ENCODE data around the gene KCNG3.

KCNG3 gene, protein sequence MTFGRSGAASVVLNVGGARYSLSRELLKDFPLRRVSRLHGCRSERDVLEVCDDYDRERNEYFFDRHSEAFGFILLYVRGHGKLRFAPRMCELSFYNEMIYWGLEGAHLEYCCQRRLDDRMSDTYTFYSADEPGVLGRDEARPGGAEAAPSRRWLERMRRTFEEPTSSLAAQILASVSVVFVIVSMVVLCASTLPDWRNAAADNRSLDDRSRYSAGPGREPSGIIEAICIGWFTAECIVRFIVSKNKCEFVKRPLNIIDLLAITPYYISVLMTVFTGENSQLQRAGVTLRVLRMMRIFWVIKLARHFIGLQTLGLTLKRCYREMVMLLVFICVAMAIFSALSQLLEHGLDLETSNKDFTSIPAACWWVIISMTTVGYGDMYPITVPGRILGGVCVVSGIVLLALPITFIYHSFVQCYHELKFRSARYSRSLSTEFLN

GRCh38 chr2:42493468-42494354 is at the start of gene KCNG3:
KCNG3 (minus strand) TSS chr2:42493982; CDS start chr2:42493501, 481 bp downstream.
- DNase-seq = peak; percentile 18

DNA sequence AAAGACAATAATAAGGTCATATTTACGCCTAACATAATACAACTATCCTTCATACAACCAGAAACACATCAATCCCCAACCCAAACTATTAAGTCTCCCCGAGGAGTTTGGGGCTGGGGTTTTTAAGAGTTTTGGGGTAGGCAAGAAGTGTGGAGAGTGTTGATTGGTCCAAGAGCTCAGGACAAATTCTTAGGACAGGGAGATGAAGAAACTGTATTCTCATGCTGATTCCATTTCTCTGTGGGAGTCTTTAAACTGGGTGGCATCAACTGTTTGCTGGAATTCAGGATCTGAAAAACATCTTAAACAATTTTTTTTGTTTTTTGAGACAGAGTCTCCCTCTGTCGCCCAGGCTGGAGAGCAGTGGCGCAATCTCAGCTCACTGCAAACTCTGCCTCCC is 49.1 kb upstream of the KCNG3 start:
- no peak for DNase-seq

DNA sequence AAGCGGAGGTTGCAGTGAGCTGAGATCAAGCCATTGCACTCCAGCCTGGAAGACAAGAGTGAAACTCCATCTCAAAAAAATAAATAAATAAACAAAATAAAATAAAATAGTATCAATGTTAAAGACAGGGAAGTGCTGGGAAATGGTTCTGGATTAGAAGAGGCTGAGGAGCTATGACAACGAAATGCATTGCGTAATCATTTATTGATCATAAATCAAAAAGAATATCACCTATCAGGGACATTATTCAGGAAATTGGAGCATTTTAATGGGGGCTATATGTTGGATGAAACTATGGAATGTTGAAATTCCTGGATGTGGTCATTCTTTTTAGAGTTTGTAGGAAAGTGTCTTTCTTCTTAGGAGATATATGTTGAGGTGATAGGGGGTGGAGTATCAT is 43.7 kb upstream of the KCNG3 start:
- DNase-seq = no peak

DNA sequence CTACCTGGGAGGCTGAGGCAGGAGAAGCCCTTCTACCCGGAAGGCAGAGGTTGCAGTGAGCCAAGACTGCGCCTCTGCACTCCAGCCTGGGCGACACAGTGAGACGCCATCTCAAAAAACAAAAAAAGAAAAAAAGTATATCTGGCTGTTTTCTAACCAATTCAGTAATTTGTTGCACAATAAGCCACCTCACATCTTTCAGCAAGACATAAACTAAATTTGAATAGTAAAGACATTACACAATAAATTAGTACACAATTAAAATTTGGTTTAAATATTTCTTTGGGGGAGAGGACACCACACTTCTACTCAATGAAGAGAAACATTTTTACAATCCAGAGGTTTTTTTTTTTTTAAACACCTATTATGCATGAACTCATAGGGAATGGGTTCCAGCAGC is 38.6 kb upstream of the KCNG3 start:
- no peak for DNase-seq

DNA sequence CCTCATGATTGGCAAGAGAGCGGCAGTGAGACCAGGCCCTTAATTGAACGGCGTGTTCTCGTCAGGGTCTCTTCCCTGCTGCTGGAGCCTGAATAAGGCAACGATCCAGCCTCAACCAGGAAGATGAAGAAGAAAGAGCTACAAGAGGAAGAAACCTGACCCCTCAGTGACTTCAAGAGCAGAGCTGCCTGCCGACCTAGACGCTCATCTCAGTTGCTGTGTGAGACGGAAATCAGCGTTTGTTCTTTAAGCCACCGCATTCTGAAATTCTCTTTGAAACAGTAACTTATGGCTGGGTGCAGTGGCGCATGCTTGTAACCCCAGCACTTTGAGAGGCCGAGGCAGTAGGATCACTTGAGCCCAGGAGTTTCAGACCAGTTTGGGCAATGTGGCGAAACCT is 29.6 kb upstream of the KCNG3 start:
- DNase-seq = no peak

GRCh38 chr2:42522035-42522434 is 28.3 kb upstream of the KCNG3 start:
- no peak for DNase-seq

DNA sequence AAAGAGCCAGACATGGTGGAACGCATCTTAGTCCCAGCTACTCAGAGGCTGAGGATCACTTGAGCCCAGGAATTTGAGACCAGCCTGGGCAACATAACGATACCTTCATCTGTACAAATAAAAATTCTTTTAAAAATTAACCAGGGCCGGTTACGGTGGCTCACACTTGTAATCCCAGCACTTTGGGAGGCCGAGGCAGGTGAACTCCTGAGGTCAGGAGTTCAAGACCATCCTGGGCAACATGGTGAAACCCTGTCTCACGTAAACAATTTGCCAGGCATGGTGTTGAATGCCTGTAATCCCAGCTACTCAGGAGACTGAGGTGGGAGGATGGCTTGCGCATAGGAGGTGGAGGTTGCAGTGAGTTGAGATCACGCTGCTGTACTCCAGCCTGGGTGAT is 25.8 kb upstream of the KCNG3 start:
- DNase-seq = no peak

DNA sequence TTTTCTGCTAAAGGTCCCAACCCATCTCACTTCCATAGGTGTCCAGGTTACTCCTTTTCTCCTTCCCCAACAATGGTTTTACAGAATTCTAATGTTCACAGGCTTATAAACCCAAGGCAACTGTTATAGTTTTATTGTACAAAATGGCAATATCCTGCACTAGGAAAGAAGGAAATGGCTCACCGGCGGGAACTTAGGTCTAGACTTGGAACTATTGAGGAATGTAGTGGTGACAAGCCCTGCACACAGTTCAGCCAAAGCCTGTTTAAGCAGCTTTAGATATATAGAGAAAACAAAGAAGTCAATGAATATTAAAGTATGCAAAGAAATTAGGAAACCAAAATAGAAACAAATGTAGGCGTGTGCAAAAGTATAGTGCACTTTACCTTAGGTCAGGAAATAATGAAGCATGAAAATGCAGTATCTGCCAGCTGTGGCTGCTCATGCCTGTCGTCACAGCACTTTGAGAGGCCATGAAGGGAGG is 22.7 kb upstream of the KCNG3 start:
- DNase-seq = no peak

- peak; percentile 12 for DNase-seq
Observed at GRCh38 chr2:42513252-42513918, 19.6 kb upstream of the KCNG3 start.

DNA sequence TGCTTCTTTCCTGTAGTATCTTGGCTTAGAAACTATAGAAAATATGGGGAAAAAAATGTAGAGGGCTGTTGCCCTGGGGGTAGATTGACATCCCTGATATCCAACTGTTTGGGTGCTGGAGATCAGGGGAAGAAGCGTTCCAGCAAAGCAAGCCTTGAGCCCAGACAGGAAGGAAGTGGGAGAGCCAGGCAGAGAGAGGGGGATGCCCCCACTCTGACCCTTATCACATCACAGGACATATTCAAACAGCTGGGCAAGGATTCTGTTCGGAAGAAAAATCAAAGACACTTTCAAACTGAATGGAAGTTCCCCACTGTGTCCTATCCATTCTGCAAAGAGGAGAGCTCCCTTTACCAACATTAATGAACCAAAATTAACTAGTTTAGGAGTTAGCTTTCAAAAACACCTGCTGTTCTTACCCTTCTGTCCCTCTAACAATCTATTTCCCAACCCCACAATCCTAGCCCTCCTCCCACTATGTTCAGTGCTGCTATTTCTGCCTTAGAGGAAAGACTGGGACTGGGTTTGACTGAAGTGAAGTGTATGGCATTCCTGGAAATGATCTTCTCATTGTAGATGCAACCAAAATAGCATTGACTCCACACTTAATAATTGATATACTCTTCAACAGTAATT is 16.9 kb upstream of the KCNG3 start:
- DNase-seq = no peak

GRCh38 chr2:42510191-42510590 is 16.4 kb upstream of the KCNG3 start:
- no peak for DNase-seq

DNA sequence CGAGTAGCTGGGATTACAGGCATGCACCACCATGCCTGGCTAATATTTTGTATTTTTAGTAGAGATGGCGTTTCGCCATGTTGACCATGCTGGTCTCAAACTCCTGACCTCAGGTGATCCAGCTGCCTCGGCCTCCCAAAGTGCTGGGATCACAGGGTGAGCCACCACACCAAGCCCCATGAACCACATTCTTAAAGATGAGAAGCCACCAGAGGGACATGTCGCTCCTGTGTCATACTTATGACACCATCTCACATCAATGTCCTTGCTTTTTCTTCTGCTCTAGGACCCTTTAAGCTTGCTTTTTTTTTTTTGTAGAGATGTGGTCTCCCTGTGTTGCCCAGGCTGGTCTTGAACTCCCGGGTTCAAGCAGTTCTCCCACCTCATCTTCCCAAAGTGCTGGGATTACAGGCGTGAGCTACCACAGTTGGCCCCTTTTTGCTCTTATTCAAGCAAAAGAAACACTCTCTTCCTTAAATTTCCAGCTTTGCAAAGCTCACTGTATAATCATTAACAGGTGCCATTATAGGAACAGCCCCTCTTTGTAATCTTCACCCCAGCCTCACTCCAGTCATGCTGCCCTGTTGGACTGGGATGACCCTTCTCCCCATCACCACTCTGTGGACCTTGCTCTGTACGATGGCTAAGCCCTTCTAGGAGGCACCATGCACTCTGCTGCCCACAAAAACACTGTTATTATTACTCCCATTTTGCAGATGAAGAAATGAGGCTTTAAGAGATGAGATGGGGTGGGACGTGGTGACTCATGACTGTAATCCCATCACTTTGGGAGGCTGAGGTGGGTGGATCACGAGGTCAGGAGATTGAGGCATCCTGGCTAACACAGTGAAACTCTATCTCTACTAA is 10.8 kb upstream of the KCNG3 start:
- no peak for DNase-seq

DNA sequence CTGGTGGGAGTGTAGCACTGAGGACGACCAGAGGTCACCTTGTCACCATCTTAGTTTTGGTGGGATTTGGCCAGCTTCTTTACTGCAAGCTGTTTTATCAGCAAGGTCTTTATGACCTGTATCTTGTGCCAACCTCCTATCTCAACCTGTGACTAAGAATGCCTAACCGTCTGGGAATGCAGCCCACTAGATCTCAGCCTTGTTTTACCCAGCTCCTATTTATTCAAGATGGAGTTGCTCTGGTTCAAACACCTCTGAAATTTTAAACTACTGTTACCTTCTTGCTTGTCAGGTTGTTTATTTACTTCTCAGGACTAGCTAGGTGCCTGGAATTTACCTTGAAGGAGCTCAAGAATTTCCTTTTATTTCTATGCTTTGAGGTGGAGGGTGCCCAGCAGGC is 9.5 kb upstream of the KCNG3 start:
- DNase-seq = no peak

GRCh38 chr2:42498497-42498896 is 4.7 kb upstream of the KCNG3 start:
- no peak for DNase-seq

DNA sequence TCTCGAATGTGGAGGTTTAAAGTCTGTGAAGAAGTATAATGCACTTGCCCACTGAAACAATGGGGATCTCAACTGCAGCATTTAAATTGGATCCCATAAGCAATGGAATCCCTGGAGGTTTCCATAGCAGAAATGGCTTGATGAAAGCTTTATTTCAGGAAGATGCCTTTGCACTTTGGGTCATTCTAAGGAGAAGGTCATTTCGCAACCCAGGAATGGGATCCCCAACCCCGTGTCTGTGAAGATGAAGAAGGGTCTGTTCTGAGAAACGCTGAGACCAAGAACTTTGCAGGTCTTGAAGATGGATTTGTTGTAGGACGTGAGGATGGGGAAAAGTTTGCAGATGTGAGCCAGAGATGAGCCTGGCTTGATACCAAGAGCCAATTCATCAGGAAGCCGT is 1.8 kb upstream of the KCNG3 start:
- DNase-seq = no peak

DNA sequence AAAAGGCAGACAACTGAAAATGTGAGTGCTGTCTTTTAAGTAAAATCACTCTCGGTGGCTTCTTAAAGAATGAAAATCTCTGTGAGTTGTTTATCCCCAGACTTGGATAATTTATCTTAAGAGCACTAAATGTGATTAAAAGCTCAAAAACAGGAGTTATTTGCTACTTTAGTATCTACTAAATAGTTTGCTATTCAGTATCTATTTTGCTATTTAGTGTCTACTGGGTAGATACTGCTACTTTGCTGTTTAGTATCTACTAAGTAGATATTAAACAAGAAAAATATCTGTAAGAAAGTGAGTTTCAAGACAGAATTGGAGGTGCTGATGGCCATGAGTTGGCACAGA is 1.4 kb upstream of the KCNG3 start:
- DNase-seq = no peak

- DNase-seq = peak; percentile 79
Observed at GRCh38 chr2:42494355-42495233, 812 bp upstream of the KCNG3 start.

DNA sequence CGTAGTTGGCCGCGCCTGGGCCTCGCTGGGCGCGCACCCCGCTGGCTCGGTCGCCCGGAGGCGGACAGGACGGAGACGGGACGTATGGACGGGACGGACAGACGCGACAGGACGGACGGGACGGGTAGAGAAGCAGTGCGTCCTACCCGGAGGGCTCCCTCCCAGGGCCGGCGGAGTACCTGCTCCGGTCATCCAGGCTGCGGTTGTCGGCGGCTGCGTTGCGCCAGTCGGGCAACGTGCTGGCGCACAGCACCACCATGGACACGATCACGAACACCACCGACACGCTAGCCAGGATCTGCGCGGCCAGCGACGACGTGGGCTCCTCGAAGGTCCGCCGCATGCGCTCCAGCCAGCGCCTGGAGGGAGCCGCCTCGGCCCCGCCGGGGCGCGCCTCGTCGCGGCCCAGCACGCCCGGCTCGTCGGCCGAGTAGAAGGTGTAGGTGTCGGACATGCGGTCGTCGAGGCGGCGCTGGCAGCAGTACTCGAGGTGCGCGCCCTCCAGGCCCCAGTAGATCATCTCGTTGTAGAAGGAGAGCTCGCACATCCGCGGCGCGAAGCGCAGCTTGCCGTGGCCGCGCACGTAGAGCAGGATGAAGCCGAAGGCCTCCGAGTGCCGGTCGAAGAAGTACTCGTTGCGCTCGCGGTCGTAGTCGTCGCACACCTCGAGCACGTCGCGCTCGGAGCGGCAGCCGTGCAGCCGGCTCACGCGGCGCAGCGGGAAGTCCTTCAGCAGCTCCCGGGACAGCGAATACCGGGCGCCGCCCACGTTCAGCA is 903 bp downstream of the KCNG3 start:
- DNase-seq = no peak

DNA sequence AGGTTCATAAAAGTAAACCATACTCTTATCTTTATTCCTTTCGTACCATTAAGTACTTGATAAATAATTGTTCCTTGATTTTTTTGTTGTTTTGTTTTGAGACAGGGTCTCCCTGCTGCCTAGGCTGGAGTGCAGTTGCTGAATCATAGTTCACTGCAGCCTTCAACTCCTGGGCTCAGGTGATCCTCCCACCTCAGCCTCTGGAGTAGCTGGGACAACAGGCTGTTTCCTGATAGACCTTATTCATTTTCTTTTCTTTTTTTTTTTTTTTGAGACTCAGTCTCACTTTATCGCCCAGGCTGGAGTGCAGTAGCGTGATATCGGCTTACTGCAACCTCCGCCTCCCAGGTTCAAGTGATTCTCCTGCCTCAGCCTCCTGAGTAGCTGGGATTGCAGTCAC is 5.5 kb downstream of the KCNG3 start:
- DNase-seq = no peak

Data from CD4-positive, alpha-beta T cell treated with Interleukin-4 for 4 hours (primary cell).